ENCODE results near the gene REXO4.

REXO4 gene

DNA sequence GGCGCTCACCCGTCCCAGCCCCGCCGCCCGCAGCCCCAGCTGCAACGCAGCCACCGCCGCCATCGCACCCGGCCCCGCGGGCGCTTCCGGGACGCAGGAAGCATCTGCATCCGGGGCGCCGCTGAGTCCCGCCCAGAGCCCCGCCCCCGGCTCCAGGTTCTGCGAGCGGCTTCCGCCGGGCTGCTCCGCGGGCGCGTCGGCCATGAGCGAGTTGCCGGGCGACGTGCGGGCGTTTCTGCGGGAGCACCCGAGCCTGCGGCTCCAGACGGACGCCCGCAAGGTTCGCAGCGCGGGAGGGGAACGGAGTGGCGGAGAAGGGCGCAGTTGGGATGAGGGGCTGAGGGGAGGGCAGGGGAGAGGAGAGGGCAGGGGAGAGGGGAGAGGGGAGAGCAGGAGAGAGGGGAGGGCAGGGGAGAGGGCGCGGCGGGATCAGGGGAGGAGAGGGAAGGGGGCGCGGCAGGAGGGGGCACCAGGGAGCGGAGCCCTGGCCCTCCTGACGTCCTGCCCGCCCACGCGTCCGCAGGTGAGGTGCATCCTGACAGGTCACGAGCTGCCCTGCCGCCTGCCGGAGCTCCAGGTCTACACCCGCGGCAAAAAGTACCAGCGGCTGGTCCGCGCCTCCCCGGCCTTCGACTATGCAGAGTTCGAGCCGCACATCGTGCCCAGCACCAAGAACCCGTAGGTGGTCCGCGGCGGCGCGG, 61.3 kb downstream of the REXO4 start, which contains the start of the genes SURF1 and SURF2:
SURF1 (minus strand) TSS at position 97 of the 701 bp plus-strand sequence; CDS start at position 63, 34 bp downstream.
SURF2 (plus strand) TSS at position 160 of the 701 bp plus-strand sequence; CDS start at position 203, 43 bp downstream.
- peak; percentile 70 for DNase-seq (ENCODE audit: low read depth, low spot score)
- H3K4me3 ChIP-seq (ENCODE audit: low read length), result peak within 1 kb of the TSS; percentile 77
